Heart right ventricle (tissue), 16 donors: ENCODE data around the gene DRD3. TPM values are rescaled to one million over a fixed set of nuclear protein-coding genes. Genes with fewer than 3 reads are reported as not detected.

Experiments used
- ATAC-seq, 8 donors: fragments of 200-7000 bp; cut with Tn5 transposase; one replicate each; pipeline ENCODE4 v1.9.1; 2020; ENCODE audit warnings: mild to moderate bottlenecking in 8 of 8, moderate library complexity in 8 of 8, moderate number of reproducible peaks in 1 of 8
- DNase-seq, 2 donors: peaks; one replicate each; pipeline ENCODE4 v3.0.0-alpha.2; 2020
- H3K27ac ChIP-seq, 10 donors: fragments of 200-600 bp; sonication (generic) in 2 of 10; one replicate each; pipeline versions ENCODE4 v1.5.0 to v1.8.0; 2020 to 2022; ENCODE audit warnings: mild to moderate bottlenecking in 3 of 10
- H3K27me3 ChIP-seq, 7 donors: fragments of 200-600 bp; one replicate each; pipeline ENCODE4 v1.8.0; 2021 to 2022; ENCODE audit warnings: mild to moderate bottlenecking in 2 of 7
- H3K36me3 ChIP-seq, 9 donors: fragments of 200-600 bp; sonication (generic) in 1 of 9; one replicate each; pipeline versions ENCODE4 v1.5.0 to v1.8.0; 2020 to 2022; ENCODE audit warnings: mild to moderate bottlenecking in 2 of 9
- H3K4me1 ChIP-seq, 9 donors: fragments of 200-600 bp; sonication (generic) in 1 of 9; one replicate each; pipeline versions ENCODE4 v1.5.0 to v1.8.0; 2020 to 2022; ENCODE audit warnings: mild to moderate bottlenecking in 4 of 9
- H3K4me3 ChIP-seq, 10 donors: fragments of 200-600 bp; sonication (generic) in 2 of 10; one replicate each; pipeline versions ENCODE4 v1.5.0 to v1.8.0; 2020 to 2022; ENCODE audit warnings: mild to moderate bottlenecking in 7 of 10, moderate library complexity in 2 of 10
- H3K9me3 ChIP-seq, 11 donors: fragments of 200-600 bp in 10 of 11; sonication (generic) in 2 of 11; one replicate each; pipeline versions ENCODE4 v1.5.0 to v1.8.0; 2013 to 2022; ENCODE audit warnings: mild to moderate bottlenecking in 2 of 11, control low read depth in 1 of 11, moderate library complexity in 1 of 11
- WGBS, 2 donors: extraction: QIAGEN DNeasy Blood & Tissue Kit; methylation state at CpG; one replicate each; pipeline ENCODE4 v1.1.7; 2013; ENCODE audit warnings: inconsistent platforms in 1 of 2; 5-methylcytosine and 5-hydroxymethylcytosine counted together
- intact Hi-C, 10 donors: fragments of 100-400 bp; cut with DNase I; formaldehyde crosslinking; loops; one replicate each; pipeline versions ENCODE4 v1.11.1 to v1.14.2; 2022
- polyA plus RNA-seq, 2 donors: library from polyadenylated mRNA; stranded (reverse); fragments of 200-250 nt; gene quantifications; one replicate each; pipeline ENCODE4 v1.2.3, GENCODE V29; 2013
- total RNA-seq, 10 donors: library from RNA; stranded (reverse); fragmentation: NEBNext Ultra II Directional in 3 of 10; extraction: Animal tissue kit (Norgen Biotek cat#: 25700) in 3 of 10; gene quantifications; one replicate each; pipeline versions ENCODE4 v1.2.1 to v1.2.4, GENCODE V29; 2021 to 2023
- TF ChIP-seq, protein P1 (sequence below), 9 donors: fragments of 200-600 bp; sonication (generic) in 2 of 9; IDR thresholded peaks; one replicate each; pipeline versions ENCODE4 v1.5.0 to v1.8.0; 2021 to 2022; ENCODE audit warnings: antibody characterized with exemption in 9 of 9, mild to moderate bottlenecking in 5 of 9, moderate library complexity in 1 of 9
- donor health status: Arrhythmogenic right ventricular cardiomyopathy.
- donor health status: ischemic (EF 13 %, LVEDD 7.1; RV severe dilation, severe dysfunction).
- donor health status: healthy with polysubstance abuse.
- donor health status: DM: no; HTN: yes; CAD: no.
- donor health status: DM: no; HTN: no; CAD: no.
- donor health status: ischemic (EF 25% LVEDD 6.9; RV normal size, moderate dysfunction).
- donor health status: ischemic (EF 25% LVEDD 5.7; RV mildly dilated, moderate dysfunction).
- donor health status: healthy.
- donor health status: DM: yes; HTN: yes; CAD: no.
- donor health status: Ischemic cardiomyopathy.
- donor health status: ischemic (EF 35%, LVEDD 5.7; RV mildly dilated, moderate dysfunction).
- donor health status: nonischemic (EF 11% LVEDD 7.7; RV severe dilation, severe dysfunction).
- donor health status: DM: yes; HTN: yes; CAD: no.
- donor health status: PGD.
- donor health status: ischemic (EF 29% LVEDD 5.4; RV normal size, mild dysfunction).
- donor health status: nonischemic (EF 23%, LVEDD 6.1; RV moderate dilation, normal function).

The DRD3 gene
- total and polyA plus RNA-seq, 12 donors = not detected

DNA sequence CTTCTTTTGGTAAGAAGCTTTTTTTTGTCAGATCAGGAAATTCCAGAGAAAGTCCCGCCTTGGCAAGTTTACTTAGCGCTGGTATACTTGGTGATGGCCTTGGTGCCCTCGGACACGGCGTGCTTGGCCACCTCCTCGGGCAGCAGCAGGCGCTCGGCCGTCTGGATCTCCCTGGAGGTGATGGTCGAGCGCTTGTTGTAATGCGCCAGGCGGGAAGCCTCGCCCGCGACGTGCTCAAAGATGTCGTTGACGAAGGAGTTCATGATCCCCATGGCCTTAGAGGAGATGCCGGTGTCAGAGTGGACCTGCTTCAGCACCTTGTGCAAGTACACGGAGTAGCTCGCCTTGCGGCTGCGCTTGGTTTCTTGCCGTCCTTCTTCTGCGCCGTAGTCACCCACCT, 75.7 kb downstream of the DRD3 start:
- TF ChIP-seq, protein P1, sequence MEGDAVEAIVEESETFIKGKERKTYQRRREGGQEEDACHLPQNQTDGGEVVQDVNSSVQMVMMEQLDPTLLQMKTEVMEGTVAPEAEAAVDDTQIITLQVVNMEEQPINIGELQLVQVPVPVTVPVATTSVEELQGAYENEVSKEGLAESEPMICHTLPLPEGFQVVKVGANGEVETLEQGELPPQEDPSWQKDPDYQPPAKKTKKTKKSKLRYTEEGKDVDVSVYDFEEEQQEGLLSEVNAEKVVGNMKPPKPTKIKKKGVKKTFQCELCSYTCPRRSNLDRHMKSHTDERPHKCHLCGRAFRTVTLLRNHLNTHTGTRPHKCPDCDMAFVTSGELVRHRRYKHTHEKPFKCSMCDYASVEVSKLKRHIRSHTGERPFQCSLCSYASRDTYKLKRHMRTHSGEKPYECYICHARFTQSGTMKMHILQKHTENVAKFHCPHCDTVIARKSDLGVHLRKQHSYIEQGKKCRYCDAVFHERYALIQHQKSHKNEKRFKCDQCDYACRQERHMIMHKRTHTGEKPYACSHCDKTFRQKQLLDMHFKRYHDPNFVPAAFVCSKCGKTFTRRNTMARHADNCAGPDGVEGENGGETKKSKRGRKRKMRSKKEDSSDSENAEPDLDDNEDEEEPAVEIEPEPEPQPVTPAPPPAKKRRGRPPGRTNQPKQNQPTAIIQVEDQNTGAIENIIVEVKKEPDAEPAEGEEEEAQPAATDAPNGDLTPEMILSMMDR (IDR thresholded peaks at IDR 0.05) = no peak
- 88 to 90% methylated on average over 27 of the region's 27 CpGs for WGBS, 2 donors
- Histone ChIP-seq H3K4me3 (no peak overlapping the region), H3K9me3 (no peaks in the 10 kb centered on the region), H3K36me3 (no peaks in the 10 kb centered on the region), H3K27me3 (peaks cover 0 to 6% (median 0%) of the 10 kb centered on the region in 7 donors), H3K4me1 (peaks cover 0 to 9% (median 0%) of the 10 kb centered on the region in 9 donors), H3K27ac (no peak overlapping the region)
- intact Hi-C loops = no loop called here
- DNase-seq (no peak), ATAC-seq (no peak)

DNA sequence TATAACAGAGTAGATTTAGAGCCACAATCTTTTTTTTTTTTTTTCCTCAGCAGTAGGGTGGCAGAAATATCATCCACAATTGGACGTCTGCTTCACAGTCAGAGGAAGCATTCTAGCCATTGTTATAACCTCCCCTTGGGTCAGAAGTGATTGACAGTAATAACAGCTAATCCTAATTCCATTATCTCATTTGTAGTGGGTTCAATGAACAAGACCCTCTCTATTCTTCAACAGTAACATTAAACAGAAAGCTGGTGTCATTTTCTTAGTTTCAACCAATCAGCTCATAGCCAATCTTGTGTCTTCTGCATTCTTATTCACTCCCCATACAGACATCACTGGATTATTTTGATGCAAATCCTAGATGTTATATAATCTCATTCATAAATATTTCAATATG, 77.8 kb downstream of the DRD3 start:
- ATAC-seq (no peak), DNase-seq (no peak)
- H3K36me3 ChIP-seq = no peaks in the 10 kb centered on the region
- no peak overlapping the region for H3K27ac ChIP-seq
- intact Hi-C loops = no loop called here
- H3K27me3 ChIP-seq = no peaks in the 10 kb centered on the region
- H3K4me3 ChIP-seq = no peak overlapping the region
- H3K9me3 ChIP-seq = no peaks in the 10 kb centered on the region
- 31 to 42% methylated on average over 1 of the region's 1 CpG for WGBS, 2 donors
- TF ChIP-seq, protein P1 (IDR thresholded peaks at IDR 0.05) = no peak
- H3K4me1 ChIP-seq = peaks cover 0 to 8% (median 0%) of the 10 kb centered on the region in 9 donors

DNA sequence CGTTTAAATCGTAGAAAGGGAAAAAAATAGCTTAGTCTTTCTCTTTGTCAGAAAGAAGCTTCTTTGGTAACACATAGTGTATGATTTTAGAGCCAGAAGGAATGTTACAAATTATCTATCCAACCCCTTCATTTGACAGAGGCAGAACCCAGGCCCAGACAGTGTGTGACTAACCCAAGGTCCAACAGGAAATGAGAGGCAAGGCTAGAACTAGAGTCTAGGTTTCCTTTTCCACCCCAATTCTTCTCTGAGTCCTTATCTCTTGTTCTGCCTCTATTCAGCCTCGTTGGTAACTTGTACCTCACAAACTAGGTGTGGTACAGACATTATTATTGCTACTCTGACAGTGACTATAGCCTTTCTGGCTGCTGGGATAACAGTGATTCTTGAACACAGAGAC, 83.1 kb downstream of the DRD3 start:
- H3K27me3 ChIP-seq = no peaks in the 10 kb centered on the region
- 66 to 70% methylated on average over 3 of the region's 3 CpGs for WGBS, 2 donors
- H3K27ac ChIP-seq = no peak overlapping the region
- TF ChIP-seq, protein P1 (IDR thresholded peaks at IDR 0.05) = no peak
- peaks cover 0 to 23% (median 12%) of the 10 kb centered on the region in 9 donors for H3K4me1 ChIP-seq
- ATAC-seq (no peak), DNase-seq (no peak)
- no peaks in the 10 kb centered on the region for H3K9me3 ChIP-seq
- no peak overlapping the region for H3K4me3 ChIP-seq
- H3K36me3 ChIP-seq = no peaks in the 10 kb centered on the region
- intact Hi-C loops = no loop called here

DNA sequence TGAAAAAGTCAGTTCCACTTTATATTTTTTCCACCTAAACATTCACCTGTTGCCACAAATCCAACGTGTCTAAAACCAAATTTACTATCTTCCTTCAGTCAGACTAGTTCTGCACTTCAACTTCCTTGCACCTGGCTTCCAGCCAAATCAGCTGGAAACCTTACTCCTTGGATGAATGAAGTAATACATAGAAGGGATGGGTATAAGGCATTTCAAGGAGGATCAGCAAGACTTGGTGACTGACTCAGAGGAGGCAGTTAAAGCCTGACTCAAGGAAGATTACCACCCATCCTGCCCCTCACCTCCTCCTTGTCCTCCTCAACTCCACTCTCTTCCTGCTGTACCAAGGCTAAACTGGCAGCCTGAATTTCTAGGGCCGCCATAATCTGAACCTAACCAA, 85.3 kb downstream of the DRD3 start:
- H3K4me3 ChIP-seq = no peak overlapping the region
- H3K36me3 ChIP-seq = peaks cover 0 to 4% (median 0%) of the 10 kb centered on the region in 9 donors
- ATAC-seq = peak in 3 of 8 donors; percentile 22 to 54 (median 25)
- peak in 1 of 2 donors; percentile 29 for DNase-seq
- no peak overlapping the region for H3K27ac ChIP-seq
- 59 to 60% methylated on average over 2 of the region's 2 CpGs for WGBS, 2 donors
- peaks cover 0 to 23% (median 12%) of the 10 kb centered on the region in 9 donors for H3K4me1 ChIP-seq
- no peaks in the 10 kb centered on the region for H3K9me3 ChIP-seq
- no peaks in the 10 kb centered on the region for H3K27me3 ChIP-seq
- intact Hi-C loops = no loop called here
- TF ChIP-seq, protein P1 (IDR thresholded peaks at IDR 0.05) = no peak
